HCEC 1CT (cell line): ENCODE results near the gene SMIM41.

Source experiments
- DNase-seq: peaks from one replicate; pipeline ENCODE4 v3.0.0-alpha.2; 2017

SMIM41 gene

GRCh38 chr12:52079576-52080402 is at the start of gene SMIM41:
Gene SMIM41 (plus strand): TSS chr12:52079704. CDS start chr12:52079780, 76 bp downstream.
- no peak for DNase-seq

GRCh38 chr12:52032446-52032803 is 47.1 kb upstream of the SMIM41 start:
- DNase-seq: peak; percentile 48

DNA sequence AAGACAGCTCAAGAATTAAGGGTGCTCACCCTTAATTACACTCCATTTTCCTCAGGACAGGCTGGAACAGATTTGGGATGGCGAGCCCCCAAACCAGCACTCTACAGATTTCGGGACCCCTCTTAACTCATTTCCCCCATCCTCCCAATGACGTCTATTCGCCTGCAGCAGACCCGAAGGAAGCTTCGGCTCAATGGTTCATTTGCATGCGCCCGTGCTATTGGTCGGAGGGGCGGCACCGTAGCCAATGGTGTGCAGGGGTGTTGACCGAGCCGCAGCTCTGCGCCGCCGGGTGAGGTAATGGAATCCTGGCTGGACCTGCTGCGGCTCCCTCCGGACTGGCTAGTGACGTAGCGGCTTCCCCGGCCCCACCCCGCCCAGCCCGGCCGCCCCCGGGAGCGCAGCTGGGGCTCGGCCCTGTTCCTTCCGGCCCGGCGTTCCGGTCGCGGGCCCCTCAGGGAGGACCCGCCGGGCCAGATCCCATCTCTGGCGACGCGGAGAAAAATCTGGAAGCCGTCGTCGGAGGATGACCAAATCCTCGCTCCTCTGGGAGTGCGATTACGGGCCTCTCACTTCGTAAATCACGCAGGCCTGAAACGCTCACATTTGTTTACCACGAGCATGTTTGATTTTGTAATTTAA is 46.6 kb upstream of the SMIM41 start:
- peak; percentile 98 for DNase-seq

GRCh38 chr12:52033446-52034140 is 45.9 kb upstream of the SMIM41 start:
- DNase-seq: no peak

DNA sequence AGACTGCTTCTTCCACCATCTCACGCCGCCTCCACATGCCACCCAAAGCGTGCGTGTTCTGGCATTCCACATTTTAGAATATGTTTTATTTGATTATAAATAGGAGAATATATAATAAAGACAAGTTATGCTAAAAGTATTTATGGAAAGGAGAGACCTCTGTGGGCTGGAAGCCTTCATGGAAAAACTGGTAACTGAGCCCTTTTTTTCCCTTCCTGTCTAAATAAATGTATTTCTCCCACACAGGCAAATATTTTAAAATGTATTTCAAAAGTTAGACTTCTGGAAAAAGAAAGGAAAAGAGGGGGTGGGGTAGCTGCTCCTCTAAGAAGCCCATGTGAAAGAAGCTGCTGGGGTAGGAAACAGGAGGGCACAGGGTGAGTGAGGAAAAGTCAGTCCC is 44.3 kb upstream of the SMIM41 start:
- DNase-seq: no peak

DNA sequence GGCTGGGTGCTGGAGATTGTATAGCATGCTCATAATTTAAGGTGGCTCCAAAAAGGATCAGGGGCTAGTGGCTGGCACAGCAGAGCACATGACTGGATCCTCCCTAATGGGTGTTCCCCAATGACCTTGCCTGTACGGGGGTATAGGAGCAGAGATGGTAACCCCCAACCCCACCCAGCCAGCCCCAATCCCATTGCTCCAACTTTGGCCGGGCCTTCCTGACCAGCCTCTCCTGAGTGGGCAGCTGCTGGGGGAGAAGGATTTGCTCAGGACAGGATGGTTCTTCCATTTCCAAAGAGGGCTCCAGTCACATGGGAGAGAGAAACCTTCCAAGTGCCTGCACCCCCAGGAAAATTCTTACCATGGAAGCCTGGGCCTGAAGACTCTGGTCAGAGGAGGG is 43.6 kb upstream of the SMIM41 start:
- DNase-seq: no peak

DNA sequence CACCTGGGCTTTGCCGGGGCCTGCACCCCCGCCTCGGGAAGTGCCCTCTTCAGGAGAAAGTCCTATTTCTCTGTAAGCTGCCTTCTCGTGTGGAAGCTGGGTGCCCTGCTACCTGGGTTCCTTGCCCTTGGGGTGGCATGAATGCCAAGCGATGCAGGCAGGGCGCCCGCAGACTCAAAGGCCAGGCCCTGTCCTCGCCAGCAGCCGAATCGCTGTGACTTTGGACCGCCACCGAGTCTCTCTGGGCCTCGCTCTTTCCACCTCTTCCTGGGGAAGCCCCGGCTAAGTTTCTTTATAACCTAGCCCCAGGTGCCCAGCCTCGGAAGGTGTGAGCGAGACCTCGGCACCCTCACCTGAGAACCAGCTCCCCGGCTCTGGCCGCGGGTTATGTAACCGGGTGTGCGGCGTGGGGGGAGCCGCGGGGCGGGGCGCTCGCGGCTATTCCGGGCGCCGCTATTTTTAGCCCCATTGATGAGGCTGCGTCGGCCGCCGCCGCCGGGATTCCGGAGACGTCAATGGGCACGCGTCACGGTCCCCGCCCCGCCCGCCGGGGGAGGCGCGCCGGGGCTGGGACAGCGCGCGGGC is 42.8 kb upstream of the SMIM41 start:
- DNase-seq: peak; percentile 78

GRCh38 chr12:52037248-52037861 is 42.1 kb upstream of the SMIM41 start:
- peak; percentile 41 for DNase-seq

GRCh38 chr12:52038447-52038846 is 41.1 kb upstream of the SMIM41 start:
- no peak for DNase-seq

GRCh38 chr12:52041035-52041434 is 38.5 kb upstream of the SMIM41 start:
- DNase-seq: no peak

DNA sequence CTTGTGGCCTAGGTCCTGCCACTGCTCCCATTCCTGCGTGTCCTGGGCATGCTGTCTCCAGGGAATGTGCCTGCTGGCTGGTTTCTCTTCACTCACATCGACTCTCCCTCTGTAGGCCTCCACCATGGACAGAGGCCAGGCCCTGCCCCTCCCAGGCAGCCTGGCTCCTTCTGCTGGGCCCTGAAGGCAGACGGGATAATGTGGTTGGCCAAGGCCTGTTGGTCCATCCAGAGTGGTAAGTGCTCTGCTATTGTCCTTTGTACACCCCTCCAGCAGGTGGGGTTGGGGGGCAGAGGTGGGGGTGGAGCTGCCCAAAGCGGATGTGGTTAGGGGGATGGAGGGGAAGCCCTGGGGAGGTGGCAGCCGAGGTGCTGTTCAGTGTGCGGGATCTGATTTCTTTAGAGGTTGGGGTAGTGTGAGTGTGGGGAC is 37.8 kb upstream of the SMIM41 start:
- no peak for DNase-seq

DNA sequence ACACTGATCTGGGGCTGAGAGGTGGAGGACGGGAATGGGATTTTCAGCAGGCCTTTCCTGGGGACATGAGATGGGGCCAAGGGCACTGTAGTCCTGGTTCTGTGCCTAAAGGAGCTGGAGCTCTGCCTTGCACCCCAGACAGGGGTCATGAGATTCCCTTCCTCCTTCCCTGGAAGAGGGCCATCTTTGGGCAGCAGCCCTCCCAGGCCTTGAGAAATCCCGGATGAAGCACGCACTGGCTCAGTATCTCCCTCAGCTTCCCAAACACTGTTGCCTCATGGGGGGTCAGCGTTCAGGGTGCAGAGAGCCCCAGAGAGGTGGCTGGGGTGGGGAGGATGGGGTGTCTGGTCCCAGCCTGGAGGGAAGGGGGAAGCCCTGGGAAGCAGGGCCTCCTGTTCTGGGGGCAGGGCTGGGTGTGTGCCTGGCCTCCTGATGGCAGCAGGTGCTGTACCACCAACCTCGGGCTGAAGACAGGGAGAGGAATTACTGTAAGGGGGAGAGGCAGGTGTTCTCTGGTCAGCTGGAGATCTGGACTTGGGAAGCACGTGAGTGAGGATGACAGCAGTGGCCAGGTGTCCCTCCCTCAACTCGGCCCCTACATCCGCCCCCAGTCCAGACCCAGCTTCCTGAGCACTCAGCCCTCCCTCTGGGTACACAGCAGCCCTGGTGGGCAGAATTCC is 36.7 kb upstream of the SMIM41 start:
- DNase-seq: no peak

GRCh38 chr12:52043386-52044212 is 35.9 kb upstream of the SMIM41 start:
- DNase-seq: no peak

- no peak for DNase-seq
Measured at GRCh38 chr12:52044292-52044983, 35.1 kb upstream of the SMIM41 start.

DNA sequence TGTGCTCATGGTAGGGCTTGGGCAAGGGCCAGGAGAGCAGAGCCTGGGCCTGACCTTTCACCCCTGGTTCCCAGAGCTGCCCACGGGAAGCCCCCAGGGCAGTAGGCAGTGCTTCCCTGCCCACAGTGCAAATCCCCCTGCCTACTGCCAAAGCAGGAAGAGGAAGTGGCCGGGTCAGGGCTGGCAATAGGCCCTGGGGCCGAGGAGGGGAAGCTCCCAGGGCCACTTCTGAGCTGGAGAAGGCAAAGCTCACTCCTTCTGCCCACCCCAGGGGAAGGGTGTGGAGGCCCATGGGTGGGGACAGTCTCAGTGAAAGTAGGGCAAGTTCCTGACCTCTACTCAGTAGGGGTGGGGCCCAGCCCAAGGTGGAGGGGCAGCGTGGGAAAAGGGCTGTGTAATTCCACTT is 33.7 kb upstream of the SMIM41 start:
- no peak for DNase-seq

GRCh38 chr12:52046859-52047258 is 32.6 kb upstream of the SMIM41 start:
- DNase-seq: no peak

GRCh38 chr12:52049286-52049685 is 30.2 kb upstream of the SMIM41 start:
- DNase-seq: no peak

GRCh38 chr12:52049688-52050087 is 29.8 kb upstream of the SMIM41 start:
- no peak for DNase-seq

- DNase-seq: no peak
Measured at GRCh38 chr12:52050116-52050757, 29.3 kb upstream of the SMIM41 start.
